Measurements from ENCODE around the gene GRB7. TPM values are rescaled to one million over a fixed set of nuclear protein-coding genes. Genes with fewer than 3 reads are reported as not detected.

Gene GRB7
- total and polyA plus RNA-seq, 2 experiments from 2014 or later, result 12.8 to 28.9 TPM

DNA sequence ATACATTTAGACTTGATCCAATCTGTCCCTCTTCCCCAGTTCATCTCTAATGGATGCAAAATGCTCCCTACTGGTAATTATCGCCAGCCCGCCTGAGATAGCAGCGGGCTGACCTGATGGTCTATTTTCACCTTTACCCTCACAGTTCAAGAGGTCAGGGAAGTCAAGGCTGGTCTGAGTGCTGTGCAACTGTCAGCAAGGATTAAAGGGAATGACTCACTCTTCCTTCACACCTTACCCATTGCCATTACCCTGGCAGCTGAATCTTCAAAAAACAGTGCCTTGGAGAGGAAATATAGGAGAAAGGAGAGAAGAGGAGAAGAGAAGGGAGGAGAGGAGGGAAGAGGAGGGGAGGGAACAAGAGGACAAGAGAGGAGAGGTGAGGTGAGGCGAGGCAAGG lies 36.3 kb downstream of the GRB7 start (continued):
- TF ChIP-seq CTCF (conservative IDR thresholded peaks at IDR 0.05; ENCODE audit: low read depth in 2 of 2) (no peak), EZH2phosphoT487 (IDR thresholded peaks at IDR 0.05; ENCODE audit: unreplicated experiment) (no peak), NANOG (IDR thresholded peaks at IDR 0.05; ENCODE audit: borderline replicate concordance) (no peak), CREB1 (CRISPR knock-in tag; IDR thresholded peaks at IDR 0.05; ENCODE audit: low read depth) (no peak), POLR2AphosphoS5 (IDR thresholded peaks at IDR 0.05; ENCODE audit: low read depth) (no peak)
- TF ChIP-seq, protein P1, sequence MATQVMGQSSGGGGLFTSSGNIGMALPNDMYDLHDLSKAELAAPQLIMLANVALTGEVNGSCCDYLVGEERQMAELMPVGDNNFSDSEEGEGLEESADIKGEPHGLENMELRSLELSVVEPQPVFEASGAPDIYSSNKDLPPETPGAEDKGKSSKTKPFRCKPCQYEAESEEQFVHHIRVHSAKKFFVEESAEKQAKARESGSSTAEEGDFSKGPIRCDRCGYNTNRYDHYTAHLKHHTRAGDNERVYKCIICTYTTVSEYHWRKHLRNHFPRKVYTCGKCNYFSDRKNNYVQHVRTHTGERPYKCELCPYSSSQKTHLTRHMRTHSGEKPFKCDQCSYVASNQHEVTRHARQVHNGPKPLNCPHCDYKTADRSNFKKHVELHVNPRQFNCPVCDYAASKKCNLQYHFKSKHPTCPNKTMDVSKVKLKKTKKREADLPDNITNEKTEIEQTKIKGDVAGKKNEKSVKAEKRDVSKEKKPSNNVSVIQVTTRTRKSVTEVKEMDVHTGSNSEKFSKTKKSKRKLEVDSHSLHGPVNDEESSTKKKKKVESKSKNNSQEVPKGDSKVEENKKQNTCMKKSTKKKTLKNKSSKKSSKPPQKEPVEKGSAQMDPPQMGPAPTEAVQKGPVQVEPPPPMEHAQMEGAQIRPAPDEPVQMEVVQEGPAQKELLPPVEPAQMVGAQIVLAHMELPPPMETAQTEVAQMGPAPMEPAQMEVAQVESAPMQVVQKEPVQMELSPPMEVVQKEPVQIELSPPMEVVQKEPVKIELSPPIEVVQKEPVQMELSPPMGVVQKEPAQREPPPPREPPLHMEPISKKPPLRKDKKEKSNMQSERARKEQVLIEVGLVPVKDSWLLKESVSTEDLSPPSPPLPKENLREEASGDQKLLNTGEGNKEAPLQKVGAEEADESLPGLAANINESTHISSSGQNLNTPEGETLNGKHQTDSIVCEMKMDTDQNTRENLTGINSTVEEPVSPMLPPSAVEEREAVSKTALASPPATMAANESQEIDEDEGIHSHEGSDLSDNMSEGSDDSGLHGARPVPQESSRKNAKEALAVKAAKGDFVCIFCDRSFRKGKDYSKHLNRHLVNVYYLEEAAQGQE (IDR thresholded peaks at IDR 0.05; ENCODE audit: unreplicated experiment), result no peak

- DNase-seq (ENCODE audit: low spot score) (no peak), ATAC-seq (no peak)
- Mint-ChIP-seq H3K9me3 (no peaks in the 10 kb centered on the region), H3K27me3 (ENCODE audit: insufficient read depth, low read depth, poor library complexity) (peaks cover 5% of the 10 kb centered on the region), H3K4me3 (no peak overlapping the region), H3K4me1 (peaks cover 14% of the 10 kb centered on the region), H3K27ac (no peak overlapping the region), H3K36me3 (ENCODE audit: low read depth) (no peaks in the 10 kb centered on the region)
- no peaks in the 10 kb centered on the region for H3K36me3 ChIP-seq (ENCODE audit: insufficient read depth)
- no peaks in the 10 kb centered on the region for H3K27me3 ChIP-seq (ENCODE audit: insufficient read depth)
- H3K27ac ChIP-seq (ENCODE audit: low read depth), result no peak overlapping the region
- no peak overlapping the region for H3K4me3 ChIP-seq
- no peak overlapping the region for H3K4me2 ChIP-seq
- H2AFZ ChIP-seq, result no peak overlapping the region
- H3K4me1 ChIP-seq (ENCODE audit: insufficient read depth), result no peaks in the 10 kb centered on the region
- H3F3A ChIP-seq (replicated peaks; ENCODE audit: low read depth), result no peaks in the 10 kb centered on the region
- H4K20me1 ChIP-seq (replicated peaks; ENCODE audit: insufficient read depth), result no peaks in the 10 kb centered on the region
- no peaks in the 10 kb centered on the region for H3K9me2 ChIP-seq (ENCODE audit: insufficient read depth)
- no peaks in the 10 kb centered on the region for H3K79me2 ChIP-seq (replicated peaks; ENCODE audit: insufficient read depth)
- TF ChIP-seq EZH2 (IDR thresholded peaks at IDR 0.05; ENCODE audit: low read depth, unreplicated experiment) (no peak), ZNF331 (CRISPR knock-in tag; IDR thresholded peaks at IDR 0.05; ENCODE audit: low read depth) (no peak), JUNB (IDR thresholded peaks at IDR 0.05; ENCODE audit: unreplicated experiment) (no peak), NANOG (IDR thresholded peaks at IDR 0.05; ENCODE audit: borderline replicate concordance) (no peak), CTCF (conservative IDR thresholded peaks at IDR 0.05; ENCODE audit: low read depth in 2 of 2) (no peak), EZH2phosphoT487 (IDR thresholded peaks at IDR 0.05; ENCODE audit: unreplicated experiment) (no peak), ETS1 (IDR thresholded peaks at IDR 0.05) (no peak), CREB1 (CRISPR knock-in tag; IDR thresholded peaks at IDR 0.05; ENCODE audit: low read depth) (no peak), ZNF114 (CRISPR knock-in tag; IDR thresholded peaks at IDR 0.05) (no peak), POLR2AphosphoS5 (IDR thresholded peaks at IDR 0.05; ENCODE audit: low read depth) (no peak)
- TF ChIP-seq, protein P1 (IDR thresholded peaks at IDR 0.05; ENCODE audit: unreplicated experiment), result no peak
Observed at GRCh38 chr17:39775031-39775430, 37.3 kb downstream of the GRB7 start.

Measured in GM23338 (cell line).